ENCODE measurements around the gene LETM1. TPM values are rescaled to one million over a fixed set of nuclear protein-coding genes. Genes with fewer than 3 reads are reported as not detected.

The LETM1 gene
- total RNA-seq, 4 donors from 2014 or later, result 23.2 to 40.3 (median 33.6) TPM

DNA sequence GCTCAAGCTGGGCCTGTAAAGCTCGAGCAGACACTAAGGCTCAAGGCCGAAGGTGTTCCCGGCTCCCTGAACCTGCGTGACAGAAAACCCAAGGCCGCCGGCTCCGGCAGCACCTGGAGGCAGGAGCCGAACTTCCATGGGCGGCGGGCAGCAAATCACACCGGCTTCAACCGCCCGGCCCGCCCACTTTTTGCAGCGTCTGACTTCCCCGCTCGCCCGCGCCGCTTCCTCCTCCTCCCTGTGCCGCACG lies 14.3 kb upstream of the LETM1 start:
- Histone ChIP-seq H3K27ac (peak overlapping the region; percentile 87 to 96 (median 91)), H3K36me3 (no peaks in the 10 kb centered on the region), H3K4me1 (peaks cover 16 to 23% of the 10 kb centered on the region in 2 donors), H3K27me3 (peaks cover 7 to 9% (median 8%) of the 10 kb centered on the region in 3 donors), H3K4me3 (peak overlapping the region; percentile 67 to 91 (median 79)), H3K9me3 (no peaks in the 10 kb centered on the region)
- intact Hi-C loops (cut with DNase I; ENCODE audit: low total_unique reads), result loop anchor here (1.0 to 5.0 kb wide), 3 partner anchors 14 to 523 kb away; partner anchors contain the start of genes LETM1, NELFA and UVSSA
- peak; percentile 60 for ATAC-seq
- in situ Hi-C loops (cut with MboI; ENCODE audit: low sequenced_read_pairs in 4 of 4), result no loop called here
- TF ChIP-seq POLR2A (IDR thresholded peaks at IDR 0.05) (no peak), CTCF (IDR thresholded peaks at IDR 0.05 in 4 of 5, conservative IDR thresholded peaks at IDR 0.05 in 1 of 5) (no peak)
- DNase-seq, result peak; percentile 54 to 60

- no peak for ATAC-seq
- peak overlapping the region; percentile 67 to 91 (median 79) for H3K4me3 ChIP-seq
- H3K36me3 ChIP-seq, result no peaks in the 10 kb centered on the region
- intact Hi-C loops (cut with DNase I; ENCODE audit: low total_unique reads), result loop anchor here (1.0 to 5.0 kb wide), 3 partner anchors 13 to 522 kb away; partner anchors contain the start of genes LETM1, NELFA and UVSSA
- peaks cover 8 to 9% (median 9%) of the 10 kb centered on the region in 3 donors for H3K27me3 ChIP-seq
- no peaks in the 10 kb centered on the region for H3K9me3 ChIP-seq
- peak overlapping the region; percentile 87 to 96 (median 91) for H3K27ac ChIP-seq
- no peak for DNase-seq
- TF ChIP-seq CTCF (IDR thresholded peaks at IDR 0.05 in 4 of 5, conservative IDR thresholded peaks at IDR 0.05 in 1 of 5) (no peak), POLR2A (IDR thresholded peaks at IDR 0.05) (no peak)
- peaks cover 16 to 23% of the 10 kb centered on the region in 2 donors for H3K4me1 ChIP-seq
- in situ Hi-C loops (cut with MboI; ENCODE audit: low sequenced_read_pairs in 4 of 4), result no loop called here
Measured at GRCh38 chr4:1869530-1870327, 13.8 kb upstream of the LETM1 start.

- intact Hi-C loops (cut with DNase I; ENCODE audit: low total_unique reads) (no loop called here), in situ Hi-C loops (cut with MboI; ENCODE audit: low sequenced_read_pairs in 4 of 4) (no loop called here)
- ATAC-seq (no peak), DNase-seq (no peak)
- no peak overlapping the region for H3K4me3 ChIP-seq
- H3K36me3 ChIP-seq, result no peaks in the 10 kb centered on the region
- TF ChIP-seq CTCF (IDR thresholded peaks at IDR 0.05 in 4 of 5, conservative IDR thresholded peaks at IDR 0.05 in 1 of 5) (no peak), POLR2A (IDR thresholded peaks at IDR 0.05) (no peak)
- peaks cover 8 to 18% (median 17%) of the 10 kb centered on the region in 3 donors for H3K27me3 ChIP-seq
- H3K9me3 ChIP-seq, result no peaks in the 10 kb centered on the region
- H3K4me1 ChIP-seq, result peaks cover 16 to 23% of the 10 kb centered on the region in 2 donors
- H3K27ac ChIP-seq, result no peak overlapping the region
Measured at GRCh38 chr4:1868912-1869311, 13.0 kb upstream of the LETM1 start.

DNA sequence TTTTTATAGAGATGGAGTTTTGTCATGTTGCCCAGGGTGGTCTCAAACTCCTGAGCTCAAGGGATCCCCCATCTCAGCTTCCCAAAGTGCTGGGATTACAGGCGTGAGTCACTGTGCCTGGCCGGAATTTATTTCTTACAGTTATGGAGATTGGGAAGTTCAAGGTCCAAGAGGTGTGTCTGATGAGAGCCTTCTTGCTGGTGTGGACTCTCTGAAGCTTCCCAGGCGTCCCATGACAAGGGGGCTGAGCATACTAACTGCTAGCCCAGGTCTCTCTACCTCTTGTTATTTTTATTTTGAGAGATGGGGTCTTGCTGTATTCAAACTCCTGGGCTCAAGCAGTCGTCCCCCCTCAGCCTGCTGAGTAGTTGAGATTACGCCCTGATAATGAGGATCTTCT lies 12.3 kb upstream of the LETM1 start:
- no peak for DNase-seq
- no peak for TF ChIP-seq POLR2A (IDR thresholded peaks at IDR 0.05)
- TF ChIP-seq CTCF (IDR thresholded peaks at IDR 0.05 in 4 of 5, conservative IDR thresholded peaks at IDR 0.05 in 1 of 5), result no peak
- ATAC-seq, result no peak
- Histone ChIP-seq H3K27me3 (peaks cover 9 to 24% (median 22%) of the 10 kb centered on the region in 3 donors), H3K36me3 (no peaks in the 10 kb centered on the region), H3K27ac (no peak overlapping the region), H3K4me3 (no peak overlapping the region), H3K4me1 (peaks cover 16 to 22% of the 10 kb centered on the region in 2 donors), H3K9me3 (no peaks in the 10 kb centered on the region)
- in situ Hi-C loops (cut with MboI; ENCODE audit: low sequenced_read_pairs in 4 of 4) (no loop called here), intact Hi-C loops (cut with DNase I; ENCODE audit: low total_unique reads) (no loop called here)

Measured in gastrocnemius medialis (tissue), 4 donors.